Measurements from ENCODE around the gene CTNNA2.

Gene CTNNA2

DNA sequence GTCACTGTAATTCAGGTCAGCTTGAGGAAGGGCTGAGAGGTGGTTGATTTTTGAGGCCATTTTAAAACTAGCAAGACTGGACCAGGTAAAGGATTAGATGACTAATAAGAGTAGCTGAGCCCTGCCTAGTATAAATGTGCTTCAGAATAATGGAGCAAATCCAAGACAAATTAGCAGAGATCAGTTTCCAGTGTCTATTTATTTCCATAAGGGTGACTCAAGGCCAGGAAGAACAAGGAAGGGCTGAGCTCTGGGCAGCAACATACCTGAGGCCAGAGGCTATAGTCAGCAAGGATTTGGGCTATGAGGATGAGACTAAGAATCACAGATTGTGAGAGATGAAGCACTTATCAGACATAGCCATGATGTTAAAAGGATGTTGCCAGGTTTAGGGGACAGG lies 1130.7 kb downstream of the CTNNA2 start:
- no peak for DNase-seq

DNA sequence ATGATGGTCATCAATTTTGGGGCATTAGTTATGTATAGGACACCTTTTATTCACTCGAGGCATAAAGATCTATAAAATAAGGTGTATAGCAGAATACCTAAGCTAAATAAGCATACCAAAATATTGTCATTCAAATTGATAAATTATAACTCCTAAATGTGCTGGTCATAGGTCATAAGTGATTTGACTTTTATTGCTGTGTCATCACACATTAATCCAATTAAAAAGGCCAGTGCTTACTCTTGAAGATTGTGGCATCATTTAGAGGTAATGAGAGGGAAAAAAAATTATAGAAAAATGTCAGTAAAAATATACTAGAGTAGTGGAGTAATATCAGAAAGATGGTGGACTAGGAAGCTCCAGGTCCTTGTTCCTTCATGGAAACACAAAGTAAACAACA lies 1138.6 kb downstream of the CTNNA2 start:
- DNase-seq, result no peak

DNA sequence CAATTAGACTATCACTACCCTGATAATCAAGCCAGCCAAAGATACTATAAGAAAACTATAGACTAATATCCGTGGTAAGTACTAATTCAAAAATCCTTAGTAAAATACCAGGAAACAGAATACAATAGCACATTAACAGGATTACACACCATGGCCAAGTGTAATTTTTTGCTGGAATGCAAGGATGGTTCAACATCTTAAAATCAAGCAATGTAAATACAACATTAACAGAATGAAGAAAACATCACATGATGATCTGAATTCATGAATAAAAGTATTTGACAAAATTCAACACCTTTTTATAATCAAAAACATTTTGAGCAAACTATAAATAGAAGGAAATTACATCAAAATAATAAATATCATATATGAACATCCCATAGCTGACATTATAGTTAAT lies 1142.4 kb downstream of the CTNNA2 start:
- no peak for DNase-seq

DNA sequence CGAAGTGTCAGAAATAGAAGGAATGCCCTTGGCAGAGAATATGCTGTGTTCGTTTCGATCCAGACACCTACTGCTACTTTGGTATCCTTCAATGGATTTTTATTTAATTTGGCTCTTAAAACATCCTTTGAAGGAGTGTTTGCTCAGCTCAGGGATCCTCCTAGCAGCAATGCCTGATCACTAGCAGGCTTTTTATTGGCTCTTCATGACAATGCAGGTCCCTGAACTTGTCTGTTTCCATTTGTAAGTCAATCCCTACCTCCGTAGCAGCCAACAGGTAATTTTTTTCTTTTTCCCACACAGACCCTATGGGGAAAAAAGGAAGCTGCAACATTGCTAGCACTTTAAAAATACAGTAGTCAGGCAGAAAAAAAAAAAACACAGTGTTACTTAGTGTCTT lies 1157.9 kb downstream of the CTNNA2 start:
- DNase-seq, result no peak

DNA sequence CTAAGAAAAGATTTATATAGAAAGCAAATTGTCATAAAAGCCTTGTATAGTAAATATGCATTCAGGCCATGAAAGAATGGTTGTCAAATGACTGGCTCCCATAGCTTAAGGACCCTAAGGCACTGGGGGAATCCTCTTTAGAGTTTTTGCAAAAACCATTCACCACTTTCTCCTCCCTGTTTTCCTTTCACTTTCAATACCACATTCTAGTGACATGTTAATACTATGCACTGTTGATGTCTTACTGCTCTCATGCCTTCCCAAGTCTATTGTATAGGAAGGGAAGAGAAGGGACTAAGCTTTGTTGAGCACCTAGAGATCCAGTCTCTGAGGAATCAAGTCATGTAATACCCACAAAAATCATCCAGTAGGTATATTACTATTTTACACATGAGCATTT lies 1174.7 kb downstream of the CTNNA2 start:
- DNase-seq, result no peak

DNA sequence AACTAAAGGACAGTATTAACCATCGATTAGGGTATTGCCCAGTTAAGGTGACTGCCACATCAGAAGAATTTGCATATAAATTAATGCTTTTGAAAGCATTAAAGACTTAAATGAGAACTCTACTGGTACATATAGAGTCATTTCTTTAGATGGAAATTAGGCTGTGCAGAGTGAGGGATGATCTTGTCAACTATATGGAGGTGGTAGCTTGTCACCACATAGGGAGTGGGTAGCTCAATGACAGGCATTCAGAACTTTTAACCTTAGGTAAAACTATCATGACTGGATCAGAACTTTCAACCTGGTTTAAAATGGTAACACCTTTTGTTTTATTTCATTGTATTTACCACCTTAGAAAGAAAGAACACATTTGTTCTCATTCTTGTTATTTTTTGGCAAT lies 1176.3 kb downstream of the CTNNA2 start:
- no peak for DNase-seq
